GM12878 (cell line): ENCODE results near the gene RMND1. TPM values are rescaled to one million over a fixed set of nuclear protein-coding genes. Genes with fewer than 3 reads are reported as not detected.

Source experiments
- ATAC-seq: fragments of 200-7000 bp; cut with Tn5 transposase; 3 replicates; pipeline ENCODE4 v1.9.1; 2020; ENCODE audit warnings: mild to moderate bottlenecking, moderate library complexity
- BruUV-seq: library from RNA; stranded (reverse); fragments of 400-500 nt; replicated peaks from 2 replicates; lab custom pipeline; 2021; lab: Mats Ljungman, UMichigan
- CTCF ChIA-PET: fragments of 300-600 bp; sonication (Branson Sonifier 250); formaldehyde crosslinking; extraction: SDS; loops from one replicate; lab custom pipeline; 2021; ENCODE audit warnings: inconsistent platforms; lab: Yijun Ruan, JAX
- POLR2A ChIA-PET: fragments of 350-600 bp; formaldehyde crosslinking; extraction: SDS; loops from one replicate; lab custom pipeline; 2021; ENCODE audit warnings: inconsistent platforms; lab: Charles Lee
- RAD21 ChIA-PET: fragments of 300-600 bp; sonication (Branson Sonifier 250); formaldehyde crosslinking; loops from one replicate; lab custom pipeline; 2023; ENCODE audit warnings: antibody characterized with exemption; ENCODE audit not compliant: unreplicated experiment; lab: Charles Lee
- SMC1A ChIA-PET: fragments of 300-600 bp; sonication (Branson Sonifier 250); formaldehyde crosslinking; loops from one replicate; lab custom pipeline; 2023; ENCODE audit not compliant: unreplicated experiment, uncharacterized antibody; lab: Charles Lee
- DNase-seq: peaks from one replicate; pipeline ENCODE4 v3.0.0-alpha.2; 2011; ENCODE audit warnings: low read depth, low spot score
- FAIRE-seq: peaks from 3 replicates; lab custom pipeline; 2011; peaks lifted over from hg19 to GRCh38; lab: Jason Lieb, UNC
- H2AFZ ChIP-seq: 2 replicates; pipeline ENCODE4 v1.6.0; 2011; ENCODE audit warnings: low read depth, low read length, control low read depth; ENCODE audit not compliant: control insufficient read depth
- H3K27ac ChIP-seq: 2 replicates; pipeline ENCODE4 v1.5.1; 2011; ENCODE audit warnings: control low read depth; ENCODE audit not compliant: control insufficient read depth, insufficient read depth
- H3K27me3 ChIP-seq, 2 experiments: replicated peaks in 1 of 2; 2 replicates each; pipeline versions ENCODE4 v1.6.0 to v1.6.1; 2011; ENCODE audit warnings: low read length in 1 of 2; ENCODE audit not compliant: control insufficient read depth in 2 of 2, insufficient read depth in 2 of 2
- H3K36me3 ChIP-seq, 2 experiments: 2 replicates each; pipeline ENCODE4 v1.5.1; 2011; ENCODE audit warnings: low read length in 1 of 2; ENCODE audit not compliant: control insufficient read depth in 2 of 2, insufficient read depth in 2 of 2
- H3K4me1 ChIP-seq: 2 replicates; pipeline ENCODE4 v1.6.1; 2011; ENCODE audit warnings: mild to moderate bottlenecking, low read length, moderate library complexity, mixed read lengths; ENCODE audit not compliant: control insufficient read depth, insufficient read depth
- H3K4me2 ChIP-seq: 2 replicates; pipeline ENCODE4 v1.6.0; 2011; ENCODE audit warnings: control low read depth; ENCODE audit not compliant: control insufficient read depth, insufficient read depth
- H3K4me3 ChIP-seq: fragments of 200-600 bp; sonication (generic); 2 replicates; pipeline ENCODE4 v1.5.1; 2016
- H3K79me2 ChIP-seq: 2 replicates; pipeline ENCODE4 v1.6.0; 2011; ENCODE audit warnings: low read length; ENCODE audit not compliant: control insufficient read depth, insufficient read depth
- H3K9ac ChIP-seq: 2 replicates; pipeline ENCODE4 v1.8.0; 2011; ENCODE audit warnings: low read length, control low read depth, mixed read lengths; ENCODE audit not compliant: control insufficient read depth, insufficient read depth
- H3K9me3 ChIP-seq: replicated peaks from 3 replicates; pipeline ENCODE4 v1.5.1; 2011; ENCODE audit warnings: mild to moderate bottlenecking, low read length; ENCODE audit not compliant: control insufficient read depth, insufficient read depth
- H4K20me1 ChIP-seq: 2 replicates; pipeline ENCODE4 v1.6.0; 2011; ENCODE audit not compliant: control insufficient read depth, insufficient read depth
- LARP7 ChIP-seq: fragments of 450-650 bp; IDR thresholded peaks from 2 replicates; pipeline ENCODE4 v1.6.1; 2017; ENCODE audit warnings: mild to moderate bottlenecking
- NBN ChIP-seq: fragments of 450-650 bp; IDR thresholded peaks from 2 replicates; pipeline ENCODE4 v1.6.1; 2016
- NFYA ChIP-seq: IDR thresholded peaks from 2 replicates; pipeline ENCODE4 v1.6.1; 2011; ENCODE audit warnings: low read depth, mild to moderate bottlenecking, low read length, improper control_type of control experiment, borderline replicate concordance
- NR2F1 ChIP-seq: fragments of 450-650 bp; conservative IDR thresholded peaks from 2 replicates; pipeline ENCODE4 v1.6.1; 2017; ENCODE audit warnings: mild to moderate bottlenecking
- RAD21 ChIP-seq: IDR thresholded peaks from 2 replicates; pipeline ENCODE4 v1.6.1; 2011; ENCODE audit warnings: mild to moderate bottlenecking, low read depth, low read length, moderate library complexity; ENCODE audit not compliant: insufficient read depth
- RCOR1 ChIP-seq: conservative IDR thresholded peaks from 2 replicates; pipeline ENCODE4 v1.6.1; 2012; ENCODE audit warnings: low read depth, low read length, improper control_type of control experiment
- WGBS: methylation state at CpG from one replicate; pipeline ENCODE4 v1.1.6; 2016; ENCODE audit warnings: low lambda C conversion rate; ENCODE audit not compliant: insufficient replicate concordance, insufficient coverage; ENCODE audit errors: missing lambda C conversion rate; 5-methylcytosine and 5-hydroxymethylcytosine counted together
- in situ Hi-C: fragments of 300-500 bp; cut with MboI; formaldehyde crosslinking; loops from 9 replicates; pipeline ENCODE4 v1.14.3; 2018; ENCODE audit warnings: mixed read lengths
- intact Hi-C: fragments of 100-400 bp; cut with micrococcal nuclease; formaldehyde crosslinking; loops from one replicate; pipeline ENCODE4 v1.14.2; 2022; ENCODE audit not compliant: unreplicated experiment
- polyA plus RNA-seq, 11 experiments: library from polyadenylated mRNA; depleted of rRNA in 4 of 11; unstranded in 6 of 11; stranded (reverse) in 5 of 11; fragments of >200 nt; fragmentation: Nextera tagmentation in 4 of 11; fragmentation: Illumina TruSeq in 1 of 11; extraction: Ambion mirVana in 4 of 11; extraction: Trizol in 1 of 11; gene quantifications; 1 replicate in 1 of 11; 2 replicates in 10 of 11; pipeline versions ENCODE4 v1.2.1 to v1.2.3, GENCODE V29; 2011 to 2016; ENCODE audit warnings: inconsistent platforms in 2 of 11, missing spikeins in 2 of 11, low read depth in 1 of 11
- total RNA-seq, 4 experiments: library from RNA; depleted of rRNA in 3 of 4; stranded (reverse); fragments of >200 nt in 3 of 4; fragmentation: Illumina TruSeq in 1 of 4; extraction: Trizol in 1 of 4; gene quantifications; 2 replicates each; pipeline versions ENCODE4 v1.2.1 to v1.2.3, GENCODE V29; 2013 to 2021
- TF ChIP-seq, protein P1 (sequence below): fragments of 450-650 bp; formaldehyde crosslinking; IDR thresholded peaks from 2 replicates; pipeline ENCODE4 v1.5.0; 2022; ENCODE audit warnings: mild to moderate bottlenecking, missing genetic modification characterization
- TF ChIP-seq, protein P2 (sequence below): IDR thresholded peaks from 2 replicates; pipeline ENCODE4 v1.6.1; 2012; ENCODE audit warnings: mild to moderate bottlenecking, low read depth, low read length

The RMND1 gene
- total and polyA plus RNA-seq, 10 of the 15 experiments (the other 5 are each of a cell fraction or from before 2014, with no cell fraction given) = 15.9 to 34.5 (median 21.4) TPM

DNA sequence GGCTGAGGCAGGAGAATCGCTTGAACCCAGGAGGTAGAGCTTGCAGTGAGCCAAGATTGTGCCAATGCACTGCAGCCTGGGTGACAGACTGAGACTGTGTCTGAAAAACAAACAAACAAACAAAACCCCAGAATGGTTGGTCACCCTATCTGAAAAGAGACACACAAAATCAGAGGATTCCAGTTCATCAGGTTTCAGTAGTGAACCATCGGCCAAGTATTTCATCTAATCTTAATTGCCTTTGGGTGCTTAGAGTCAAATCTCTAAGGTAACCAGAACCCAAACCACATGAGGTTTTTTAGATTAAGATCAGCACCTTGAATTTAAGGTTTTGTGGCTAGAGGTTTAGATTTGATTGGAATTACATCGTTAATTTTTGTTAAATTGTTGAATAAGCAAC, 52.2 kb downstream of the RMND1 start:
- no peak for DNase-seq
- Histone ChIP-seq H3K27ac (no peak overlapping the region), H2AFZ (no peak overlapping the region), H3K9ac (no peak overlapping the region), H3K4me3 (no peak overlapping the region), H3K36me3 (peaks cover 0 to 8% of the 10 kb centered on the region in 2 experiments; a peak in 1 of 4 replicates), H4K20me1 (no peaks in the 10 kb centered on the region), H3K4me2 (no peak overlapping the region), H3K27me3 (no peaks in the 10 kb centered on the region), H3K79me2 (peaks cover 79% of the 10 kb centered on the region), H3K4me1 (peaks cover 3% of the 10 kb centered on the region; the same call in 1 of the 2 replicates), H3K9me3 (no peaks in the 10 kb centered on the region; the same call in 2 of the 3 replicates)
- in situ Hi-C loops (no loop called here), intact Hi-C loops (no loop called here)
- ChIA-PET SMC1A (no interaction called here), POLR2A (no interaction called here), CTCF (interaction anchor here (0.6 kb wide), 1 partner anchor 62 kb away, joined by 4 read pairs; no protein-coding TSS in a partner anchor), RAD21 (no interaction called here)
- no TSS peak for BruUV-seq
- FAIRE-seq = no peak
- no peak for TF ChIP-seq RAD21
- TF ChIP-seq NR2F1 = no peak
- no peak for TF ChIP-seq NBN
- no peak for TF ChIP-seq NFYA
- TF ChIP-seq, protein P1, sequence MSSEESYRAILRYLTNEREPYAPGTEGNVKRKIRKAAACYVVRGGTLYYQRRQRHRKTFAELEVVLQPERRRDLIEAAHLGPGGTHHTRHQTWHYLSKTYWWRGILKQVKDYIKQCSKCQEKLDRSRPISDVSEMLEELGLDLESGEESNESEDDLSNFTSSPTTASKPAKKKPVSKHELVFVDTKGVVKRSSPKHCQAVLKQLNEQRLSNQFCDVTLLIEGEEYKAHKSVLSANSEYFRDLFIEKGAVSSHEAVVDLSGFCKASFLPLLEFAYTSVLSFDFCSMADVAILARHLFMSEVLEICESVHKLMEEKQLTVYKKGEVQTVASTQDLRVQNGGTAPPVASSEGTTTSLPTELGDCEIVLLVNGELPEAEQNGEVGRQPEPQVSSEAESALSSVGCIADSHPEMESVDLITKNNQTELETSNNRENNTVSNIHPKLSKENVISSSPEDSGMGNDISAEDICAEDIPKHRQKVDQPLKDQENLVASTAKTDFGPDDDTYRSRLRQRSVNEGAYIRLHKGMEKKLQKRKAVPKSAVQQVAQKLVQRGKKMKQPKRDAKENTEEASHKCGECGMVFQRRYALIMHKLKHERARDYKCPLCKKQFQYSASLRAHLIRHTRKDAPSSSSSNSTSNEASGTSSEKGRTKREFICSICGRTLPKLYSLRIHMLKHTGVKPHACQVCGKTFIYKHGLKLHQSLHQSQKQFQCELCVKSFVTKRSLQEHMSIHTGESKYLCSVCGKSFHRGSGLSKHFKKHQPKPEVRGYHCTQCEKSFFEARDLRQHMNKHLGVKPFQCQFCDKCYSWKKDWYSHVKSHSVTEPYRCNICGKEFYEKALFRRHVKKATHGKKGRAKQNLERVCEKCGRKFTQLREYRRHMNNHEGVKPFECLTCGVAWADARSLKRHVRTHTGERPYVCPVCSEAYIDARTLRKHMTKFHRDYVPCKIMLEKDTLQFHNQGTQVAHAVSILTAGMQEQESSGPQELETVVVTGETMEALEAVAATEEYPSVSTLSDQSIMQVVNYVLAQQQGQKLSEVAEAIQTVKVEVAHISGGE (CRISPR knock-in tag) = no peak
- no peak for TF ChIP-seq LARP7
- TF ChIP-seq, protein P2, sequence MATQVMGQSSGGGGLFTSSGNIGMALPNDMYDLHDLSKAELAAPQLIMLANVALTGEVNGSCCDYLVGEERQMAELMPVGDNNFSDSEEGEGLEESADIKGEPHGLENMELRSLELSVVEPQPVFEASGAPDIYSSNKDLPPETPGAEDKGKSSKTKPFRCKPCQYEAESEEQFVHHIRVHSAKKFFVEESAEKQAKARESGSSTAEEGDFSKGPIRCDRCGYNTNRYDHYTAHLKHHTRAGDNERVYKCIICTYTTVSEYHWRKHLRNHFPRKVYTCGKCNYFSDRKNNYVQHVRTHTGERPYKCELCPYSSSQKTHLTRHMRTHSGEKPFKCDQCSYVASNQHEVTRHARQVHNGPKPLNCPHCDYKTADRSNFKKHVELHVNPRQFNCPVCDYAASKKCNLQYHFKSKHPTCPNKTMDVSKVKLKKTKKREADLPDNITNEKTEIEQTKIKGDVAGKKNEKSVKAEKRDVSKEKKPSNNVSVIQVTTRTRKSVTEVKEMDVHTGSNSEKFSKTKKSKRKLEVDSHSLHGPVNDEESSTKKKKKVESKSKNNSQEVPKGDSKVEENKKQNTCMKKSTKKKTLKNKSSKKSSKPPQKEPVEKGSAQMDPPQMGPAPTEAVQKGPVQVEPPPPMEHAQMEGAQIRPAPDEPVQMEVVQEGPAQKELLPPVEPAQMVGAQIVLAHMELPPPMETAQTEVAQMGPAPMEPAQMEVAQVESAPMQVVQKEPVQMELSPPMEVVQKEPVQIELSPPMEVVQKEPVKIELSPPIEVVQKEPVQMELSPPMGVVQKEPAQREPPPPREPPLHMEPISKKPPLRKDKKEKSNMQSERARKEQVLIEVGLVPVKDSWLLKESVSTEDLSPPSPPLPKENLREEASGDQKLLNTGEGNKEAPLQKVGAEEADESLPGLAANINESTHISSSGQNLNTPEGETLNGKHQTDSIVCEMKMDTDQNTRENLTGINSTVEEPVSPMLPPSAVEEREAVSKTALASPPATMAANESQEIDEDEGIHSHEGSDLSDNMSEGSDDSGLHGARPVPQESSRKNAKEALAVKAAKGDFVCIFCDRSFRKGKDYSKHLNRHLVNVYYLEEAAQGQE = no peak
- no peak for TF ChIP-seq RCOR1
- no peak for ATAC-seq
- 82% methylated on average over 3 of the region's 3 CpGs for WGBS
